Fibroblast of peridontal ligament (primary cell): ENCODE results near the gene TAS1R3.

Experiments used
- DNase-seq: peaks from one replicate; pipeline ENCODE4 v3.0.0-alpha.2; 2010; ENCODE audit errors: extremely low read depth

The TAS1R3 gene

GRCh38 chr1:1295154-1295923 is 35.7 kb upstream of the TAS1R3 start:
- DNase-seq, result no peak

GRCh38 chr1:1296070-1297061 is 34.7 kb upstream of the TAS1R3 start:
- DNase-seq, result no peak

DNA sequence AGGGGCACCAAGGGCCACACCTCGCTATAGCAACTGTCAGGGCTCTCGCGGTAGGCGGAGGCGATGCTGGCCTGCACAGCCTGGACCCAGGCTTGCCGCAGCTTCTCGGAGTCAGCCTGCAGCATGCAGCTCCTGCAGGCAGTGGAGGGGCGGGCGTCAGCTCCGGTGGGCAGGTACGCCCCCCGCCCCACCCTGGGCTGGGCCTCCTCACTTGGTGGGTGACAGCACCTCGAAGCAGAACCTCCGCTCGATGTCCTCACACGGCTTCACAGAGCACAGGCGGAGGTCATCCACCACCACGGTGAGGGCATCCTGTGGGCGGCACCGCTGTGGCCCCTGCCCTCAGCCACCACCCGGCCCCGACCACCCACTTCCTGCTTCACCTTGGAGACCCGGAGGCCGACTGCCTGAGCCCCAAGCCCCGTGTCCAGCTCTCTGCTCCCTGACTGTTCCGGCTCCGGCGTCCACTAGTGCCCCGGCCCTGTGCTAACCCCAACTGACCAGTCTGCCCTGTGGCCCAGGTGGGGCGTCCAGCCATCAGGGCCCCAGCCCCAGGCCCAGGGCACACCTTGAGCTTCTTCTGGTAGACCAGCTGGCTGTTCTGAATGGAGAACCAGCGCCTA is 33.2 kb upstream of the TAS1R3 start:
- no peak for DNase-seq

DNA sequence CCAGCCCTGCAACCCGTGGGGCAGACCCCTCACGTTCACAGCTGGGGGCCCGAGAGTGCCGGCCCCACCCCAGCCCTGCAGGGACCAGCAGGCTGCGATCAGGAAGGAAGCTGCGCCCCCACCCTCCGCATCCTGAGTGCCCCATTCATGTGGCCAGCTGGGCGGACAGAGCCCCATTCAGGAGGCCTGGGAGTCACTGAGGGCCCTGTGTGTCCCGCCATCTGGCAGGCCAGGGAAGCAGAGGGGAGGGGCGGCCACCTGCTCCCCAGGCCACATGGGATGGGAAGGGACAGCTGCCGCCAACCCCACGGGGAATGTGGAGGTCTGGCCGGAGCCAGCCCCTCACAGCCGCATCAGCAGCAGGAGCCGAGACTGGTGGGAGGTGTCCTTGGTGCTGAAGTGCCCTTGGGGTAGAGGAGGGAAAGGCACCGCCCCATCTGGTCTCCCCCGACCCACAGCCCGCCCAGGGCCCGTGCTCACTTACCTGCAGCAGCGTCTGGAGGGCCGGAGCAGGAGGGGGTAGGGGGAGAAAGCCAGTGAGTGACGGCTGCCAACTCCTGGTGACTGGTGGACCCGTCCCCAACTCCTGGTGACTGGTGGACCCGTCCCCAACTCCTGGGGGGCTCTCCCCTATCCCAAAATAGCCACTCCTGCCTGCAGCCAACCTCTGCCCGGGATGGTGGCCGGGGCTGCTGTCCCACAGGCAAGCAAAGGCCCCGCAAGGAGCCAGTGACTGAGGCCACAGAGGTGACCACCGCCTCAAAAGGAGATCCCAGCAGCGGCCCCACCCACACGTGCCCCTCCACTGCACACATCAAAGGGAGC is 32.0 kb upstream of the TAS1R3 start:
- no peak for DNase-seq

GRCh38 chr1:1299686-1300351 is 31.3 kb upstream of the TAS1R3 start:
- no peak for DNase-seq

DNA sequence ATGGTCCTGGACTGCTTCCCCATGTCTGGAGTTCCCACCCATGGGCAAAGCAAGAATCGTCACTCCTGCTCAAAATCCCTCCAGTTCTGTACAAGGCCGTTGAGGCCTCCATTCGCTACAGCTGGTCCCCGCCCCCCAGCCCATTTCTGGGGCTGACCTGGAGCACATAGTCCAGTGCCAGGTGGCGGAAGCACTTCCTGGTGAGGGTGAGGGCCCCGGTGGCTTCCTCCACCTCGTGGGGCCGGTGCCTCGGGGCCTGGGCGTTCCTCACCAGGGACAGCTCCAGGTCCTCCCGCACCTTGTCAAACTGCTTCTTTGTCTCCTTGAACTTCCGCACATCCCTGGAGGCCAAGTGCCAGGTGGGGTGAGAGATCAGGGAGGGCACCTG is 30.7 kb upstream of the TAS1R3 start:
- DNase-seq, result no peak

GRCh38 chr1:1302006-1302430 is 29.1 kb upstream of the TAS1R3 start:
- DNase-seq, result no peak

GRCh38 chr1:1302951-1303509 is 28.1 kb upstream of the TAS1R3 start:
- DNase-seq, result no peak

- no peak for DNase-seq
These were observed 27.3 kb upstream of the TAS1R3 start for GRCh38 chr1:1303736-1304135.

DNA sequence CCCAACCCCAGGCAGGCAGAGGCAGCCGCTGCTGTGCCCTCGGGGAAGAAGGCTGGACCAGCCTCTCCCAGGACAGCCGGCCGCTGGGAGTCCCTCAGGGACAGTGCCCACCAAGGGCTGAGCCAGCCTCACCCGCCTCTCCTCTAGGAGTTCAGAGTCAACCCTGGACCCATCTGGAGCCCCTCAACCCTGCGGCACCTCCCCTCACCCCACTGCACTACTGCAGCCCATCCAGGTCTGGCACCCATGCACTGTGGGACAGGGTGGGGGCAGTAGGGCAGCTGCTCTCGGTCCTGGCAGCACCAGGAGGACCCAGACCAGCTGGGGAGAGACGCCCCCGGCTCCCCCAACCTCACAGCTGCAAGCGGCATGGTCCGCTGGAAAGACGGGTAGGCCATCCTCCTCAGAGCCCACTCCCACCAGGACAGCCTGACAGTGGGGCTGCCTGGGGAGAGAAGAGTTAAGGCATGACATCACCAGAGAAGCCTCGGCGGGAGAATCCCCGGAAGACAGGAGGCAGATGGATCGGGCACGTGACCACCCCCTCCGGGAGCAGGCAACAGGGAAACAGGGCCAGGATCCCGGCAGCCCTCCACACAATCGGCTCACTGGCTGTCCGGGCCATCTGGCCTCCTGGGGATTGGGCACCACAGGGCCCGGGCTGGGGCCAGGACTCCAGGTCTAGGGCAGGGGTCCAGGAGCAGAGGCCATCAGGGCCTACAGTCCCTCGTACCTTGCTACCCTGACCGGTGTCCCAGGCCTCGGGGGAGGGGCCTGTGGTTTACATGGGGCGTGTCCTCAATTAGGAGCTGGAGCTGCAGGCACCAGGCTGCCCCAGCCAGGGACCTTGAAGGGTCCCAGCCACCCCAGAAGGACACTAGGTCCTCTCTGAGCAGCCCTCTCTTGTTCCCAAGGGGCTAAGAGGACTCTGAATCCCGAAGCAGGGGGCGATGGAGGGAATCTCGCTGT is 26.5 kb upstream of the TAS1R3 start:
- peak; percentile 67 for DNase-seq

- DNase-seq, result peak; percentile 68
These were observed 25.6 kb upstream of the TAS1R3 start for GRCh38 chr1:1305300-1306069.

DNA sequence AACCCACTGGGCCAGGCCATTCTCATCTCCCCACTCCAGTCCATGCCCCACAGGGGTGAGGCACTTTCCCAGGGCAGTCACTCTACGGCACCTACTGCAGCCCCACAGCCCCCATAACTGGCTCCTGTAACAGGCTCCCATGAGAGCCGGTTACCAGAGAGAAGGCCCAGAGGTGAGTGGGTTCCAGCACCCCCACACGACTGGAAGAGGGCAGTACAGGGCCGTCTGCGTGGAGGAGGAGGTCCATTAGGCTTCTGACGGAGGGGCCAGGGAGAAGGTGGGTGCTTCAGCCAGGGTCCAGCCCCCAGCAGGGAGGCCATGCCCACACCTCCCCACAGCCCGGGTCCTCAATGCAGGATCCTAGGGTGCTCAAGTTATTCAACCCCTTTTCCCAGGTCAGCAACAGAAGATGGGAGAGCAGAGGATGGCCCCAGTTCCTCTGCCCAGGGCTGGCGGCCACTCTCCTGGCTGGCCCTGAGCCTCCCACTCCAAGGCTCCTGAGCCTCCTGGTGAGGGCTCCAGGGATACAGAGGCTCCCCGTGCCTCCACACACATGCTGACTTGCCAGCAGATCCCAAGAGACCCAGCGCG is 24.9 kb upstream of the TAS1R3 start:
- no peak for DNase-seq

- no peak for DNase-seq
These were observed 24.3 kb upstream of the TAS1R3 start for GRCh38 chr1:1306661-1307260.

DNA sequence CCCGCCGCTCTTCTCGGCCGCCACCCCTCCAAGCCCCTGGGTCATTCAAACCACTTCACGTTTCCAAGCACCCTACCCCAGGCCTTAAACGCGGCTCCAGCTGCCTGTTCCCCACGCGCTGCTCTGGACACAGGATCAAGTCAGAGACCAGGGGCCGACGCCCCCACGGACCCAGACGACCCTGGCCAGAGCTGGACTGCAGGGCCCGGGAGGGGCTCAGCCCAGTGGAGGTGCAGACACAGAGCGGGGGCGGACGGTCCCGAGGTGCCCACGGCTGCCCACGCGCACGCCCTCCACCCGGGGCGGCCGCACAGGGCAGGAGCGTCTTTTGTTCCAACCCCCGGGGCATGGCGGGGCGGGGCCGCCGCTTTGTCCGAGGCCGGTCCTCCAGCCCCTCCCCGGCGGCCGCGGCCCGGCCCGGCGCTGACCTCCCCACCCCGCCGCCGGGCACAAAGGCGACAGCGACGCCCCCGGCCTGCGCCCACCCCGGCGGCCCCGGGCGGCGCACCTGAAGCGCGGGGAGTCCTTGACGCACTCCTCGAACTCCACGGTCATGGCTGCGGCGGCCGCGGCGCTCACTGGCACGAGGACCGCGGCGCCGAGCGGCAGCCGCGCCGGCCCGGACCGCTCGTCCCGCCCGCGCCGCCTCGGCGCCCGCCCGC is 23.7 kb upstream of the TAS1R3 start:
- no peak for DNase-seq

DNA sequence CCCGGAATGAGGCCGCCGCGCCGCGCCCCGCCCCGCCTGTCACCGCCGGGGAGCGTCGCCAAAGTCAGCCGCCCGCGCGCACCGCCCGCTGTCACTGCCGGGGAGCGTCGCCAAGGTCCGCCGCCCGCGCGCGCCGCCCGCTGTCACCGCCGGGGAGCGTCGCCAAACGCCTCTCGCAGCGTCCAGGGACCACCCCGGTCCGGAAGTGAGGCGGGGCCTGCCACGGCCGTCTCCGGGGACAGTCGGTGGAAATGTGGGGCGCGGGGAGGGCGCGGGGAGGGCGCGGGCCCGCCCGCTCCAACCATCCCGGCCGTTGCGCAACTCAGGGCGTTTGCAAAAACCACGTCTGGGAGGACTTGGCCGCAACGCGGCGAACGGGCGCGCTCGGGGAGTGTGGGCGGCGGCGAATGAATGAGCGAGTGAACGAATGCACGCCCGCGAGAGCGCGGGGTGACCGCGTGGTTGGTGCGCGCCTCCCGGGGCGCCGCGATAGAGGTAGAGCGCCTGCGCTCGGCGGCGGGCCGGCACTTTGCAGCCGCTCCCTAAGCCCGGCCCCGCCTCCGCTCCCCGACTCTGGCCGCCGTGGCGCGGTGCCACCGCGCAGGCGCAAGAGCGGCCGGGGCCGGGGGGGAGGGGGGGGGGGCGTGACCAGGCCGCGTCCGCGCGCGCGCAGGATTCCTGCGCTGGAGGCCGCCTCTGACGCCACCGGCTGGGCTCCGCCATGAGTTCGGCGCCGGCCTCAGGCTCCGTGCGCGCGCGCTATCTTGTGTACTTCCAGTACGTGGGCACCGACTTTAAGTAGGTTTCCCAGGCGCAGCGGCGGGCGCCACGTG is 22.9 kb upstream of the TAS1R3 start, which contains the start of the genes ACAP3 and PUSL1:
Gene ACAP3 (minus strand): TSS at position 8 of the 833 bp plus-strand sequence. CDS start 115 bp downstream, outside the sequence.
Gene PUSL1 (plus strand): TSS at position 675 of the 833 bp plus-strand sequence. CDS start 47 bp downstream, at position 722.
- peak; percentile 92 for DNase-seq

DNA sequence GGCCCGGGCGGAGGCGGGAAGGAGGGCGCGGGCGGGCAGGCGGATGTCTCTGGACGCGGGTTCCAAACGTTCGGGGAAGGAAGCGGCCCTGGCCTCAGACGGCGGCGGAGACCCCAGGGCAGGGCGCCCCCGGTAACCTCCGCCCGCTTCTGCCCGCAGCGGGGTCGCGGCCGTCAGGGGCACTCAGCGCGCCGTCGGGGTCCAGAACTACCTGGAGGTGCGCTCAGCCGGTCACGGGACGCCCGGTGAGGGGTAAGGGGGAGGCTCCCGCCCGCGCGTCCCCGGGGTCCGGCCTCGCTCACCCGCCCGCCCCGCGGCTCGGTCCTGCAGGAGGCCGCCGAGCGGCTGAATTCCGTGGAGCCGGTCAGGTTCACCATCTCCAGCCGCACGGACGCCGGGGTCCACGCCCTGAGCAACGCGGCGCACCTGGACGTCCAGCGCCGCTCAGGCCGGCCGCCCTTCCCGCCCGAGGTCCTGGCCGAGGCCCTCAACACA is 22.3 kb upstream of the TAS1R3 start:
- DNase-seq, result no peak
